ENCODE measurements around the gene STK25.

Gene STK25

DNA sequence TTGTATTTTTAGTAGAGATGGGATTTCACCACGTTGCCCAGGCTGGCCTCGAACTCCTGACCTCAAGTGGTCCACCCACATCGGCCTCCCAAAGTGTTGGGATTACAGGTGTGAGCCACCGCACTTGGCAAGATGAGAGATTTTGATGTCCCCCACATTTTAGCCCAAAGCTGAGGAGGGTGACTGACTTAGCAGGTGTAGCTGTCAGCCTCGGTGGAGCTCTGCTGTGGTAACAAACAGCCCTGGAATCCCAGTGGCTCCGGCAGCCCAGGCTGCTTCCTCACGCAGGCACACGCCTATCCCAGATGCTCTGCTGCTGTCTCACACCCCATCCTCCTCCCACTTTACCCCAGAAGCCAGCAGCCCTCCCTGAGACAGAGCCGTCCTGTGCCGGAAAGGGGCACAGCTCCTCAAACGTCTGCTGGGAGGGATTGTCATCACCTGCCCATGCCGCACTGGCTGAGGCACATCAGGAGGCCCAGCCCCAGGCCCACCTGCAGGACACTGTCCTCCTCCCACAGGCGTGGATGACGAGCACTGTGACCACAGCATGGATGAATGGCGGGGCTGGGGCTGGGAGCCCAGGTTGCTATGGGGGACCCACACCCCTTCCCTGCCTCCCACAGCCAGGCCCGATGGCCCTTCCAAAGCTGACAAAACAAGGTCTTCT, 39.5 kb upstream of the STK25 start:
- no peak overlapping the region for H3K27ac ChIP-seq (ENCODE audit: low read depth, low read length)
- peaks cover 9% of the 10 kb centered on the region for H3K4me1 ChIP-seq (ENCODE audit: control insufficient read depth, insufficient read depth, low read length, unreplicated experiment)

DNA sequence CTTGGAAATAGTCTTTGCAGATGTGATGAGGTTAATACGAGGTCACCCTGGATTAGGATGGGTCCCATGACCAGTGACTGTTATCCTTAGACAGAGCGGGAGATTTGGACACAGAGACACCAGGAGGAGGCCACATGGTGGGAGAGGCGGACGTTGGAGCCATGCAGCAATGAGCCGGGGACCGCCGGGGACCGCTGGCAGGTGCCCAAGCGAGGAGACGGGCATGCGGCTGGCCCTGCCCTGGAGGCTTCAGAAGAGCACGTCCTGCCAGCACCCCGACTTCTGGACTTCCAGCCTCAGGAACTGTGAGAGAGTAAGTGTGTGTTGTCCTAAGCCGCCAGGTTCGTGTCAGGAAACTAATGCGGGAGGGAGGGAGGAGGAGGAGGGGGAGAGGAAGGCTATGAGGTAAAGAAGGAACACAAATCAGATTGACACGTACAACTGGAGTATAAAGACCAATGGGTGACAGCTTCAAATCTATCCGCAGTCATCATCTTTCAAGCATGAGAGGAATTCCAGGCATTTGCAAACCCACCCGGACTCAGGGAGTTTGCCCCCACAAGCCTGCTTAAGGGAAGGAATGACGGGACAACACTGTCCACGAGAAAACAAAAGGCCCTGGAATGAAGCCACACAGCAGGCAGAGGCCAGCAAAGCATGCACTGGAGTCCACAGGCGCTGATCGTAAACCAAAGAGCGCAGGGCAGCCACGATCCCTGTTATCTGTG, 38.6 kb upstream of the STK25 start:
- Histone ChIP-seq H3K27me3 (ENCODE audit: insufficient read depth, low read length) (peaks cover 7% of the 10 kb centered on the region), H3K36me3 (ENCODE audit: insufficient read depth, low read length) (no peaks in the 10 kb centered on the region), H3K4me3 (ENCODE audit: low read depth, low read length) (peak overlapping the region; percentile 26; the same call in 1 of the 2 replicates), H3K79me2 (ENCODE audit: control insufficient read depth, insufficient read depth, low read length, unreplicated experiment) (no peaks in the 10 kb centered on the region), H3K27ac (ENCODE audit: low read depth, low read length) (no peak overlapping the region), H3K4me1 (ENCODE audit: control insufficient read depth, insufficient read depth, low read length, unreplicated experiment) (peaks cover 9% of the 10 kb centered on the region), H2AFZ (ENCODE audit: low read length, unreplicated experiment) (peak overlapping the region; percentile 23)

More for the DNA sequence above, 39.5 kb upstream of the STK25 start:
- Histone ChIP-seq H3K27me3 (ENCODE audit: insufficient read depth, low read length) (no peaks in the 10 kb centered on the region), H3K4me3 (ENCODE audit: low read depth, low read length) (no peak overlapping the region), H2AFZ (ENCODE audit: low read length, unreplicated experiment) (no peak overlapping the region), H3K36me3 (ENCODE audit: insufficient read depth, low read length) (no peaks in the 10 kb centered on the region), H3K79me2 (ENCODE audit: control insufficient read depth, insufficient read depth, low read length, unreplicated experiment) (no peaks in the 10 kb centered on the region)

DNA sequence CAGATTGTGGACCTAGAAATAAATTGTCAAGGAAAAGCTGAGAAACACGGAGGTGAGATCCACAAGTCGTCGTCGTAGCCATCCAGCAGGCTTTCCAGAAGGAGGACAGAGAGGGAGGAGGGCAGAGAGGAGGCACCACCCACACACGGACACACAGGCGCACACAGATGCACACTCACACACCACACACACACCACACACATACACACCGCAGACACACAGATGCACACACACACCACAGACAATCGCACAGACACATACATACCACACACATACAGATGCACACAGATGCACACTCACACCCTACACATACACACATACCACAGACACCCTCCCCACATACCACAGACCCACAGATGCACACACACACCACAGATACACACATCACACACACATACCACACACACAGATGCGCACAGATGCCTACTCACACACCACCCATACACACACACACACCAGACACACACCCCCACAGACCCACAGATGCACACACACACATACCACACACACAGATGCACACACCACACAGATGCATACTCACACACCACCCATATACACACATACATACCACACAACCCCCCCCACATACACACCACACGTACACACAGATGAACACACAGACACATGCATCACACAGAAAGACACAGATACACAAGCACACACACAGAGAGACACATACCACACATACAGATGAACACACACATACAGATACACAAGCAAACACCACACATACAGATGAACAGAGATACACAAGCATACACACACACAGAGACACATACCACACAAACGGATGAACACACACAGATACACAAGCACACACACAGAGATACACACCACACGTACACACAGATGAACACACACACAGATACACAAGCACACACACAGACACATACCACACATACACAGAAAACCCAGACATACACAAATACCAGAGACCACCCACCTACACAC, 37.4 kb upstream of the STK25 start:
- no peaks in the 10 kb centered on the region for H3K79me2 ChIP-seq (ENCODE audit: control insufficient read depth, insufficient read depth, low read length, unreplicated experiment)
- no peak overlapping the region for H3K4me3 ChIP-seq (ENCODE audit: low read depth, low read length)
- H3K27ac ChIP-seq (ENCODE audit: low read depth, low read length), result no peak overlapping the region
- no peaks in the 10 kb centered on the region for H3K36me3 ChIP-seq (ENCODE audit: insufficient read depth, low read length)
- peaks cover 15% of the 10 kb centered on the region for H3K4me1 ChIP-seq (ENCODE audit: control insufficient read depth, insufficient read depth, low read length, unreplicated experiment)
- H2AFZ ChIP-seq (ENCODE audit: low read length, unreplicated experiment), result no peak overlapping the region
- peaks cover 14% of the 10 kb centered on the region for H3K27me3 ChIP-seq (ENCODE audit: insufficient read depth, low read length)

DNA sequence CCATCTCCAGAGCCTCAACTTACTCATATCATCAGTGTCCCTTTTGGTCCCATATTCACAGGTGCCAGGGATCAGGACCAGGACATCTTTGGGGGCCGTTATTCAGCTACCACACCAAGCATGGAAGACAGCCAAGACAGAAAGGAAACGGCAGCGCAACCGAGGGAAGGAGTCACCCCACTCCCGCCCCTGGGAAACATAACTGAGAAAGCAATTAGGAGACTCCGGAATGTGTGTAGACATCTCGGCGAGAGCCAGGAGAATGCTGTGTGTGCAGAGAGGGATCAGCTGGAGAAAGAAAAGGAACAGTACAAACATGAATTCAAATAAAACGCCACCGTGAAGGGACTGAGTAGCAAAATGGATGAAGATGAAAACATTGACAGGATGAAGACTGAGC, 36.7 kb upstream of the STK25 start:
- Histone ChIP-seq H3K36me3 (ENCODE audit: insufficient read depth, low read length) (no peaks in the 10 kb centered on the region), H2AFZ (ENCODE audit: low read length, unreplicated experiment) (no peak overlapping the region), H3K27me3 (ENCODE audit: insufficient read depth, low read length) (peaks cover 14% of the 10 kb centered on the region), H3K4me1 (ENCODE audit: control insufficient read depth, insufficient read depth, low read length, unreplicated experiment) (peaks cover 21% of the 10 kb centered on the region), H3K79me2 (ENCODE audit: control insufficient read depth, insufficient read depth, low read length, unreplicated experiment) (no peaks in the 10 kb centered on the region), H3K4me3 (ENCODE audit: low read depth, low read length) (no peak overlapping the region), H3K27ac (ENCODE audit: low read depth, low read length) (no peak overlapping the region)

DNA sequence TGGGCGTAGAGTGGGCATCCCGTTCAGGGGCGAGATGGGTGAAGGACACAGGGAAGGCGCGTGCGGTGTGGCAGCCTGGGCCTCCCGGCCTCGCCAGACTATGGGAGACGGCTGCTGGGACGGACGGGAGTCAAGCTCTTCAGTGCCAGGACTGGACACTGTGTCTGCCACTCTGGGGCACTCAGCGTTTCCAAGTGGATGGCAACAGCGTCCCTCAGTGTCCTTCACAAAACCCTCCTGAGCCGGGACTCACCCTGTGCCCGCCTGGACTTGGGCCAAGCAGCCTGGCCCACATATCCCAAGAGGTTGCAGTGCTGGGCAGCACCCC, 33.9 kb upstream of the STK25 start:
- Histone ChIP-seq H3K4me1 (ENCODE audit: control insufficient read depth, insufficient read depth, low read length, unreplicated experiment) (peaks cover 19% of the 10 kb centered on the region), H2AFZ (ENCODE audit: low read length, unreplicated experiment) (no peak overlapping the region), H3K4me3 (ENCODE audit: low read depth, low read length) (no peak overlapping the region), H3K27me3 (ENCODE audit: insufficient read depth, low read length) (peaks cover 14% of the 10 kb centered on the region), H3K79me2 (ENCODE audit: control insufficient read depth, insufficient read depth, low read length, unreplicated experiment) (no peaks in the 10 kb centered on the region), H3K27ac (ENCODE audit: low read depth, low read length) (no peak overlapping the region), H3K36me3 (ENCODE audit: insufficient read depth, low read length) (no peaks in the 10 kb centered on the region)

DNA sequence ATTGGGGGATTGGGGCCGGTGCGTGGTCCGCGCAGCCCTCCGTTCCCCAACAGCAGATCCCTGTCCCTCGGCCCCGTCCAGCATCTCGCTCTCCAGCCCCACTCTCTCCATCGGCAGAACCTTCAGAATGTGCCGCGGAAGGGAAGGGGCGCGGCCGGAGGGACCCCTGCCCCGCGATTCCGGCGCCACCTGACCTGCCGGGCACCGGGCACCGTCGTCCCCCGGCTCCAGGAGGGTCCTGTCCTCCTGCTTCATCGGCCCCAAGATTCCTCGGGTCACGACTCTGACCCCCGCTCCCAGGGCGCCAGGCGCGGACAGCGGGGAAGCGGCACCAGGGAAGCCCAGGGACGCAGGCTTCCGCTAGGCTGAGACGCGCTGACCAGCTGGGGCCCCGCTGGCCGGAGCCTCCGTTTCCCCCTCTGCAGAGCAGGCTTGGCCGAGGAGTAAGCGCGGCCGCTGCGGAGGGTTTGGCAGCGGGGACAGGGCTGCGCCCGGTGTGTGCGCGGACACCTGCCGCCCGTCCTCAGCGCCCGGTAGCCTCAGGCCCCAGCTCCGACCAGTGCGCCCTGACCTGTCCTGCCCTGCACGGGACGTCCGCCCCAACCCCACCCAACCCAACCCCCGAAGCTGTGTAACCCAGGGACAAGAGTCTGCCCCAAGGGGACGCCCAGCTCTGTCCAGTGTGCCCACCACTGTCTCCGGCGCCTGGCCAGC, 33.3 kb upstream of the STK25 start:
- Histone ChIP-seq H3K27ac (ENCODE audit: low read depth, low read length) (no peak overlapping the region), H3K79me2 (ENCODE audit: control insufficient read depth, insufficient read depth, low read length, unreplicated experiment) (no peaks in the 10 kb centered on the region), H3K4me3 (ENCODE audit: low read depth, low read length) (peak overlapping the region; percentile 49), H3K36me3 (ENCODE audit: insufficient read depth, low read length) (no peaks in the 10 kb centered on the region), H2AFZ (ENCODE audit: low read length, unreplicated experiment) (peak overlapping the region; percentile 11), H3K27me3 (ENCODE audit: insufficient read depth, low read length) (peaks cover 14% of the 10 kb centered on the region), H3K4me1 (ENCODE audit: control insufficient read depth, insufficient read depth, low read length, unreplicated experiment) (peaks cover 14% of the 10 kb centered on the region)

DNA sequence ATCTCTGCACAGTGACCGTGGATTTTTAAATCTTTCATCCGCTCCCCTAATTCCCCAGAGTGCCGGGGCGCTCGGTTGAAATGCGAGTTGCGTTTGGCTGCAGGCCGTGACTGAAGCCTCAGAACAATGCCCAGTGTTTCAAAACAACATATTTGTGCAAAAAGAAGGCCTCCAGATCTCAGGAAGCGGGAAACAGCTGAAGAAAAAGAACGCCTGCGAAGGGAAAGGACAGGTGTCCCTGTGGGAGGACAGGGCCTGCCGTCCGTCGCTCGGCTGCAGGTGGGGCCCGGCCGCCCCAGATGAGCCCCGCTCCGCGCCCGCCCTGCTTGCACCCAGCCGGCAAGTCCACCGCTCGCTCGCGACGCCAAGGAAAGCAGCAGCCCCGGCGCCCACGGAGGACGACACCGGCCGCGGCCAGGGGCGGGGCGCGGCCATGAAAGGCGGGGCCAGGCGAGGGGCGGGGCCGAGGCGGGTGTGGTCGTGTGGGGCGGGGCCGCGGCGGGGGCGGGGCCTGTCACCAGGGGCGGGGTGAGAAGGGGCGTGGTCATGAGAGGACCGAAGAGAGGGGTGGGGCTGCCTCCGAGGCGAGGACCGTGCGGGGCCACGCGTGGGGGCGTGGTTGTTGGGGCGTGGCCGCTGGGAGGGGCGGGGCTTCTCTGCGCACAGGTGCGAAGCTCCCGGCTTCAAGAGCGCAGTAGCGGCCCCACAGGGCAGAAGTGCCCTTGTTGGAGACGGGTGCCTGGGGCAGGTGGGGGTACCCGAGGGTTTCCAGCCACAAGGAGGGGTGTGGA, 32.6 kb upstream of the STK25 start:
- Histone ChIP-seq H3K4me3 (ENCODE audit: low read depth, low read length) (peak overlapping the region; percentile 69), H2AFZ (ENCODE audit: low read length, unreplicated experiment) (peak overlapping the region; percentile 44), H3K27me3 (ENCODE audit: insufficient read depth, low read length) (peaks cover 14% of the 10 kb centered on the region), H3K4me1 (ENCODE audit: control insufficient read depth, insufficient read depth, low read length, unreplicated experiment) (peaks cover 16% of the 10 kb centered on the region), H3K27ac (ENCODE audit: low read depth, low read length) (no peak overlapping the region), H3K36me3 (ENCODE audit: insufficient read depth, low read length) (no peaks in the 10 kb centered on the region), H3K79me2 (ENCODE audit: control insufficient read depth, insufficient read depth, low read length, unreplicated experiment) (no peaks in the 10 kb centered on the region)

DNA sequence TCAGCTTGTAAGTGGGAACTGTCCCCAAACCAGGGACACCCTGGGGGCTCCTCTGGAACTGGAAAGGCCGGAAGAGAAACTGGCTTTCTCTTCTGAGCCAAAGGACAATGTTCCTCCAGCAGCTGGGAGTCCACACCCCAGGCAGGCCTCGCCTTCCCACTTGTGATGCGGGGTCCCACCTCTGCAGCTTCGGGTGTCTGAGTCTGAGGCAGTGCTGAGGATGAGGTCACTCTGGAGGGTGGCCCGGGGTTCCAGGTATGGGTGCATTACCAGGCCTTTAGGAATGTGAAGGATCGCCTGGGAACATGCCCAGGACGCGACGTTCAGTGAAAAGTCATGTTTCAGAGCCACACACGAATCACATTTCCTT, 32.0 kb upstream of the STK25 start:
- no peaks in the 10 kb centered on the region for H3K36me3 ChIP-seq (ENCODE audit: insufficient read depth, low read length)
- H3K4me1 ChIP-seq (ENCODE audit: control insufficient read depth, insufficient read depth, low read length, unreplicated experiment), result peaks cover 16% of the 10 kb centered on the region
- H3K4me3 ChIP-seq (ENCODE audit: low read depth, low read length), result peak overlapping the region; percentile 69
- peaks cover 14% of the 10 kb centered on the region for H3K27me3 ChIP-seq (ENCODE audit: insufficient read depth, low read length)
- no peak overlapping the region for H3K27ac ChIP-seq (ENCODE audit: low read depth, low read length)
- no peaks in the 10 kb centered on the region for H3K79me2 ChIP-seq (ENCODE audit: control insufficient read depth, insufficient read depth, low read length, unreplicated experiment)
- H2AFZ ChIP-seq (ENCODE audit: low read length, unreplicated experiment), result peak overlapping the region; percentile 44

DNA sequence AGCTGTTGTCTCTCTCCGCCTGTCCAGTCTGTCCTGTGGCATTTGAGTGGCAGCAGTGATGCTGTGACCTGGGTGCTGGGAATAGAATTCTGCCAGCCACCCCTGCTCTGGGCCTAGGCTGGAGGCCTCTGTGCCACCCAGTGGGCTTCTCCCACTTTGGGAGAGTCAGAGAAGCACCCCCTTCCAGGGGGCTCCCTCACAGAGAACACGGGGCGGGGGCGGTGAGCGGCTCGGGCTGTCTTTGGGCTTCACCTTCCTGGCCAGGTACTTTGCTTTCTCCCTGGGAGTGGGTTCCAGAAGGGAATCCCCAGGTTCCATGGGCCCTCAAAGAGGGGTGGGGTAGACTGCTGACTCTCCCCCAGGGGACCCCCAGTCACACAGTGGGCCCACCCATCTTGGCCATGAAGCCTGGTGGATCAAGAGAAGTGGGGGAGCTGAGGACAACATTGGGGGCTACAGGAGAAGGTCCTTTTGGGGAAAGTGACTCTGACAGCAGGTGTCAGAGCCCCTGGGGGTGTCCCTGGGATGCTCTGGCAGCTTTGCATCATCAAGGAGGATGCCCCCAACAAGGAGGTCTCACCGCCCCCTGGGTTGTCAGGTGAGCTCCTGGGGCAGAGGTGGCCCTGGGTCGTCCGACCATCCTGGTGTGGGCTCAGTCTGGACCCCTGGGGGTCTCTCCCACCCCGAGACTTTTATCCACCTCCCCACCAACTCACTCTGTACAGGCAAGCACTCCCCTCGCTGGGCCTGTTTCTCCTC, 31.4 kb upstream of the STK25 start:
- Histone ChIP-seq H3K27me3 (ENCODE audit: insufficient read depth, low read length) (peaks cover 14% of the 10 kb centered on the region), H3K36me3 (ENCODE audit: insufficient read depth, low read length) (no peaks in the 10 kb centered on the region), H3K4me3 (ENCODE audit: low read depth, low read length) (no peak overlapping the region), H3K27ac (ENCODE audit: low read depth, low read length) (no peak overlapping the region), H2AFZ (ENCODE audit: low read length, unreplicated experiment) (no peak overlapping the region), H3K79me2 (ENCODE audit: control insufficient read depth, insufficient read depth, low read length, unreplicated experiment) (no peaks in the 10 kb centered on the region), H3K4me1 (ENCODE audit: control insufficient read depth, insufficient read depth, low read length, unreplicated experiment) (peaks cover 16% of the 10 kb centered on the region)
